ENCODE results near the gene PITPNM1. TPM values are rescaled to one million over a fixed set of nuclear protein-coding genes. Genes with fewer than 3 reads are reported as not detected.

Gene PITPNM1
- total and polyA plus RNA-seq, 2 of the 13 experiments (the other 11 are each of a cell fraction or from before 2014, with no cell fraction given), result 8.2 to 8.5 TPM

- TF ChIP-seq RERE (CRISPR knock-in tag; IDR thresholded peaks at IDR 0.05; ENCODE audit: low read depth) (no peak), ZNF432 (CRISPR knock-in tag; IDR thresholded peaks at IDR 0.05; ENCODE audit: borderline replicate concordance) (no peak), FOXK1 (CRISPR knock-in tag; IDR thresholded peaks at IDR 0.05; ENCODE audit: borderline replicate concordance, low read depth) (no peak), ELF3 (CRISPR knock-in tag; IDR thresholded peaks at IDR 0.05) (no peak), SRSF9 (IDR thresholded peaks at IDR 0.05; ENCODE audit: borderline replicate concordance, insufficient read depth, low read depth, low read length, poor library complexity, severe bottlenecking) (no peak), STAT5B (CRISPR knock-in tag; IDR thresholded peaks at IDR 0.05) (no peak), ZBTB4 (CRISPR knock-in tag; IDR thresholded peaks at IDR 0.05; ENCODE audit: borderline replicate concordance) (peak; percentile 75; the same call in 1 of the 2 replicates), TARDBP (CRISPR knock-in tag; IDR thresholded peaks at IDR 0.05) (peak; percentile 82), EP300 (IDR thresholded peaks at IDR 0.05; ENCODE audit: low read depth in 2 of 2, low read length in 2 of 2) (no peak), EP300 (CRISPR knock-in tag; IDR thresholded peaks at IDR 0.05; ENCODE audit: borderline replicate concordance) (no peak)
- TF ChIP-seq, protein P1, sequence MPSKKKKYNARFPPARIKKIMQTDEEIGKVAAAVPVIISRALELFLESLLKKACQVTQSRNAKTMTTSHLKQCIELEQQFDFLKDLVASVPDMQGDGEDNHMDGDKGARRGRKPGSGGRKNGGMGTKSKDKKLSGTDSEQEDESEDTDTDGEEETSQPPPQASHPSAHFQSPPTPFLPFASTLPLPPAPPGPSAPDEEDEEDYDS (CRISPR knock-in tag; IDR thresholded peaks at IDR 0.05), result 0 out of 2 replicates have a peak, but pooled peaks have one; percentile 42
- TF ChIP-seq, protein P2, sequence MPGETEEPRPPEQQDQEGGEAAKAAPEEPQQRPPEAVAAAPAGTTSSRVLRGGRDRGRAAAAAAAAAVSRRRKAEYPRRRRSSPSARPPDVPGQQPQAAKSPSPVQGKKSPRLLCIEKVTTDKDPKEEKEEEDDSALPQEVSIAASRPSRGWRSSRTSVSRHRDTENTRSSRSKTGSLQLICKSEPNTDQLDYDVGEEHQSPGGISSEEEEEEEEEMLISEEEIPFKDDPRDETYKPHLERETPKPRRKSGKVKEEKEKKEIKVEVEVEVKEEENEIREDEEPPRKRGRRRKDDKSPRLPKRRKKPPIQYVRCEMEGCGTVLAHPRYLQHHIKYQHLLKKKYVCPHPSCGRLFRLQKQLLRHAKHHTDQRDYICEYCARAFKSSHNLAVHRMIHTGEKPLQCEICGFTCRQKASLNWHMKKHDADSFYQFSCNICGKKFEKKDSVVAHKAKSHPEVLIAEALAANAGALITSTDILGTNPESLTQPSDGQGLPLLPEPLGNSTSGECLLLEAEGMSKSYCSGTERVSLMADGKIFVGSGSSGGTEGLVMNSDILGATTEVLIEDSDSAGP (CRISPR knock-in tag; IDR thresholded peaks at IDR 0.05; ENCODE audit: borderline replicate concordance), result peak; percentile 81; the same call in 1 of the 2 replicates
- TF ChIP-seq, protein P3, sequence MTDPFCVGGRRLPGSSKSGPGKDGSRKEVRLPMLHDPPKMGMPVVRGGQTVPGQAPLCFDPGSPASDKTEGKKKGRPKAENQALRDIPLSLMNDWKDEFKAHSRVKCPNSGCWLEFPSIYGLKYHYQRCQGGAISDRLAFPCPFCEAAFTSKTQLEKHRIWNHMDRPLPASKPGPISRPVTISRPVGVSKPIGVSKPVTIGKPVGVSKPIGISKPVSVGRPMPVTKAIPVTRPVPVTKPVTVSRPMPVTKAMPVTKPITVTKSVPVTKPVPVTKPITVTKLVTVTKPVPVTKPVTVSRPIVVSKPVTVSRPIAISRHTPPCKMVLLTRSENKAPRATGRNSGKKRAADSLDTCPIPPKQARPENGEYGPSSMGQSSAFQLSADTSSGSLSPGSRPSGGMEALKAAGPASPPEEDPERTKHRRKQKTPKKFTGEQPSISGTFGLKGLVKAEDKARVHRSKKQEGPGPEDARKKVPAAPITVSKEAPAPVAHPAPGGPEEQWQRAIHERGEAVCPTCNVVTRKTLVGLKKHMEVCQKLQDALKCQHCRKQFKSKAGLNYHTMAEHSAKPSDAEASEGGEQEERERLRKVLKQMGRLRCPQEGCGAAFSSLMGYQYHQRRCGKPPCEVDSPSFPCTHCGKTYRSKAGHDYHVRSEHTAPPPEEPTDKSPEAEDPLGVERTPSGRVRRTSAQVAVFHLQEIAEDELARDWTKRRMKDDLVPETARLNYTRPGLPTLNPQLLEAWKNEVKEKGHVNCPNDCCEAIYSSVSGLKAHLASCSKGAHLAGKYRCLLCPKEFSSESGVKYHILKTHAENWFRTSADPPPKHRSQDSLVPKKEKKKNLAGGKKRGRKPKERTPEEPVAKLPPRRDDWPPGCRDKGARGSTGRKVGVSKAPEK (CRISPR knock-in tag; IDR thresholded peaks at IDR 0.05; ENCODE audit: borderline replicate concordance), result 0 out of 2 replicates have a peak, but pooled peaks have one; percentile 30
These were observed 638 bp upstream of the PITPNM1 start (continued) for GRCh38 chr11:67505605-67506396.

Measured in HepG2 (cell line).